Measurements from ENCODE around the gene LSM3.

LSM3 gene

DNA sequence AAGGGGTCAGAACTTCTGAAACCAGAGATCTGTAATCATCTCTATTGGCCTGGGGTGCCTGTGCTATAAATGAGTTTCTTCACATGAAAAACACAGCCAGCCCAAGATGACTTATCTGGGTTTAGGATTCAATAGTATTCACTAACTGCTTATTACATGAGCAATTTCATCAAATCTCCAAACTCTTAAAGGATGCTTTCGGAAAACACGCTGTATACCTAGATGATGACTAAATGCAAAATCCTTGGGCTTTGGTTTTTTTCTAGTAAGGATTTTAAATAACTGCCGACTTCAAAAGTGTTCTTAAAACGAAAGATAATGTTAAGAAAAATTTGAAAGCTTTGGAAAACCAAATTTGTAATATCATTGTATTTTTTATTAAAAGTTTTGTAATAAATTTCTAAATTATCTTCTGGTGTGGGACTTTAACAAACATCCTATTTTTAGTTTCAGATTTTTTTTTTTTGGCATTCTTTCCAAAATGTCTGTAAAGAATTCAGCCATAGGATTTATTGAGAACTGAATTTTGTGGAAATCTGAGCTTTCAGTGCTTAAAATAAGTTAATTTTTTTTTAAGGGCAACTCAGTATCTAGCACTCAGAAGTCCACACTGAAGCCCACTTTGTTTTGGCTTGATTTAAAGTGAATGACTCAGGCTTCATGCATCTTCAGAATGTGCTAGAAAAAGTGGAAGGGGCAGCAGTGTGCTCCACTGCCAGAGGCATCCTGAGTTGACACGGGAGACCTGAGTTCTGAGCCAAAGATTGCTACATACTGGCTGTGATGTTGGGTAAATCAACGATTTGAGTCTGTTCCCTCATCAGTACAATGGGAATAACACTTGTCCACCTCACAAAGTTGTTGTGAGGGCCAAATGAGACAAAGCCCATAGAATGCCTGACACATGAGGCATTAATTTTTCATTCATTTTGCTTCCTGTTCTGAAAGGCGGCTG is 35.1 kb upstream of the LSM3 start:
- DNase-seq (ENCODE audit: low read depth in 2 of 2, low spot score in 1 of 2): no peak

DNA sequence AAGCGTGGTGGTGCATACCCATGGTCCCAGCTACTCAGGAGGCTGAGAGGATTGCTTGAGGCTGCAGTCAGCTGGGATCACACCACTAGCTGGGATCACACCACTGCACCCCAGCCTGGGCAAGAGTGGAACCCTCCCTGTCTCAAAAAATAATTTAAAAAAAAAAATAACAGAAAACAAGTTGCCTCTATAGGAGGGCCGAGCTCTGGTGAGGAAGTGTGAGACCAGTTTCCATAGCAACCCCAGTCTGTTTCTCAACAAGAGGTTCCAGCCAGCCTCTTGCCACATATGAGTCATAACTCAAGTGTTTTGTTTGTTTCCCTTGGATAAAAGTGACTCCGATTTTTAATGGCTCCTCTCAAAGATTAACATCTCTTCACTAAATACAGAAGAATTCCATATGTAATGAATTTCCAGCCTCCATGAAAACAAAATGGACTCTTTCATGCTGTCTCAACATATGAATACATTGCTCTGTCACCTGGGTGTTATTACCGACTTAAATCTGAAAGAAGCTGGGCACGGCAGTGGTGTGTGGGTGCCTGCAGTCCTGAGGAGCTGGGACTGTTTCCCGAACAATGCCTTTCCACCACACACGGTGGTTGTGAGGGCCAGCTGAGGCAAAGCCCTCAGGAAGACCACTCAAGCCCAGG is 34.1 kb upstream of the LSM3 start:
- DNase-seq (ENCODE audit: low read depth in 2 of 2, low spot score in 1 of 2): peak in 1 of 2 donors; percentile 32

DNA sequence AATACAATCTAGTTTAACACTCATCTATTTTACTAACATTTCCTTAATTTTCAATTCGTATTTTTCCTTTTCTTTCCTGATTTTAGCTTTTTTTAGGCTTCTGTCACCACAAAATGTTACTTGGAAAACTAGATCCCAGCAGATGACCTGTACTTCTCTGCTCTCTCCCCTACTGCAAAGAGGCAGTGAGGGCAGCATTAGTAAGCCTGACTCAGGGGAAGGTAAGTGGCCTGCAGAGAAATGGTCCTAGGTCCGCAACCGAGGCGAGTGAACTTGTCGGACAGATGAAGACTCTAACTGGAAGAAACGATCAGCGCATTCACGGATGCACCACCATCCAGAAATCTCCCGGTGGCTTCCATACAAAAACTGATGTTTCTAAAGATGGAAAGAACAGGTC is 33.4 kb upstream of the LSM3 start:
- DNase-seq (ENCODE audit: low read depth in 2 of 2, low spot score in 1 of 2): no peak

DNA sequence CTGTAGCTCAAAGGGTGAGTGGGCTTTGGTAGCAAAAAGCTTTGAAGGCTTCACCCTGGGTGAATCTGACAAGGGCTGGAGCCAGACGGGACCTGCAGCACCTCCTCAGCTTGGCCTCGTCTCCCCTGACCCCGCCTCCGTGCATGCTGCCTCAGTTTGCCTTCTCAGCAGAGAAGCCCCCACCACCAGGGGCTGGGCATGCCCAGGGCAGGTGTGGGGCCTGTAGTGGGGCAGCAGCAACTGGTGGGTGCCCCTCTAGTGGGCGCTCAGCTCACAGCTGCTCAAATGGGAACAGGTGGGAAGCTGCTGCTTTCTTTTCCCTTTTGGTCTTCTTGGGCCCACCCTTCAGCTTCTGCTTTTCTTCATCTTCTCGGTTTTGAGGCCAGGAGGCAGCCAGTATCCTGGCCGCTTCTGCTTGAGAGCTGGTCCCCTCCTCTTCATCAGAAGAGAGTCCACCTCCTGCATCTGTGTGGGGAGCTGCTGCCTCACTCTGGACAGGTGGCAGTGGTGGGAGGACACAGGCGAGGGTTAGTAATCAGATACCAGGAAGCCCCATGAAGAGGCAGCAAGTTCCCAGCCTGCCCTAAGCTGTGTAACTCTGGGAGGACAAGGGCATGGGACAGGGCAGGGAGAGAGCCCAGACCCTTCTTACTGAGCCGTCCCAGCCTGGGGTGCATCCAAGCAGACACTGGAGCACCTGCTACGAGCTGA is 32.8 kb upstream of the LSM3 start:
- no peak for DNase-seq (ENCODE audit: low read depth in 2 of 2, low spot score in 1 of 2)

DNA sequence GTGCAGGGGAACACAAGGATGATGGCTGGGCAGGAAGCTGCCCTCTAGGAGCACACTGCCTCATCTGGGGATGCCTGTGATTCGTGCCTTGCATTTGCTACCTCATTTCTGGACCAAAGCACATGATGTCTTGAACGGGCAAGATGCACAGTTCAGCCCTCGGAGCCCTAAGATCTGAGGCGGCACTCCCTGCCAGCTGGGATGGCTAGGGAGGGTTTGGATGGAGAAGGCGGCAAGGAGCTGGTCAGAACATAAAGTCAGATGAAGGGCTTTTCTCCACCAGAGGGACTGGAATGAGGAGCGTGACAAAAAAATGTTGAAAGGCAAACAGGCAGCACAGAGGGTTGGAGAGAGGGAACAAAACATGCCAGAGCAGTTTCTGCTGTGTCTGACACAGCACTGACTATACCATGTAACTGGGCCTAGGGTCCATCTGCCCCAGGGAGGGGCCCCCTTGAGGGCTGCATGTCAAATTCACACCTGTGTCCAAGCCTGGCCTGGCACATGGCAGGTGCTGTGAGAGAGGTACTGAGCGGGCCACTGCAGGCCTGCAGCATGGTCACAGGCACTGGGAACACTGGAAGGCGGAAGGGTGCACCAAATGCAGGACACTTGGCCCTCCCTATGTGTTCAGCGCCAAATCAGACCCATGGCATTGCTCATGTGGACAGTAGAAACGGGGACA is 32.1 kb upstream of the LSM3 start:
- no peak for DNase-seq (ENCODE audit: low read depth in 2 of 2, low spot score in 1 of 2)

DNA sequence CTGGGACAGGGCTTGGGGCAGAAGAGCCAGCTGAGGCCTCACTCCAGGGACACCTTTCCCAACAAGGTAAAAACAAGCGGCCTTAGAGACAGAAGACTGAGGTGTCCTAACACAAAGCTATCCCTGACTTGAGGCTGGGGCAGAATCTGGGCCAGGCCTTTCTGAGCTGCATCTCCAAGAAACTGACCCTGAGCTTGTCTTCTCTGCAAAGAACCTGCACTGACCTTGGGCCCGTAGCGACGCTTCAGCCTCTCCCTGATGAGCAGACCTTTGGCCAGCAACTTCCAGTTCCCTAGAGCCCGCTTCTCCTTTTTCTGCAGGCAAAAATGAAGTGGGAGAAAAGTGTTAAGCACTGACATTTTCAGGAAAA is 31.6 kb upstream of the LSM3 start:
- DNase-seq (ENCODE audit: low read depth in 2 of 2, low spot score in 1 of 2): no peak

DNA sequence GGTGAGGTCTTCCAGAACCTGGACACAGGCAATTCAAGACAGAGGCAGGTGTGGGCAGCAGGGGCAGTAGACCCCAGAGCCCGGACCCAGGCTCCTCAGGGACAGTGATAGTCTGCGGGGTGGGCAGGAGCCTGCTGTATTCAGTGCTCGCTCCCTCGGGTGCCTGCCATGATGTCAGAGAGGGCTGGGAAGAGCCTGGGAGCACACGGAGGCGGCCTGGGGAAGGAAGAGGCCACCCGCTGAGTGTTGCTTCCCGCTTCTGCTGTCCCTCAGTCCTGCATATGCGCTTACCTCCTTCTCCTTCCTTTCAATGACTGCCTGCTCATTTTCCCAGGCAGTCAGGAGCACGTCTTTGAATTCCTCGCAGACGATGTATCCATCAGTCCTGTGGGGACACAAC is 31.0 kb upstream of the LSM3 start:
- no peak for DNase-seq (ENCODE audit: low read depth in 2 of 2, low spot score in 1 of 2)

DNA sequence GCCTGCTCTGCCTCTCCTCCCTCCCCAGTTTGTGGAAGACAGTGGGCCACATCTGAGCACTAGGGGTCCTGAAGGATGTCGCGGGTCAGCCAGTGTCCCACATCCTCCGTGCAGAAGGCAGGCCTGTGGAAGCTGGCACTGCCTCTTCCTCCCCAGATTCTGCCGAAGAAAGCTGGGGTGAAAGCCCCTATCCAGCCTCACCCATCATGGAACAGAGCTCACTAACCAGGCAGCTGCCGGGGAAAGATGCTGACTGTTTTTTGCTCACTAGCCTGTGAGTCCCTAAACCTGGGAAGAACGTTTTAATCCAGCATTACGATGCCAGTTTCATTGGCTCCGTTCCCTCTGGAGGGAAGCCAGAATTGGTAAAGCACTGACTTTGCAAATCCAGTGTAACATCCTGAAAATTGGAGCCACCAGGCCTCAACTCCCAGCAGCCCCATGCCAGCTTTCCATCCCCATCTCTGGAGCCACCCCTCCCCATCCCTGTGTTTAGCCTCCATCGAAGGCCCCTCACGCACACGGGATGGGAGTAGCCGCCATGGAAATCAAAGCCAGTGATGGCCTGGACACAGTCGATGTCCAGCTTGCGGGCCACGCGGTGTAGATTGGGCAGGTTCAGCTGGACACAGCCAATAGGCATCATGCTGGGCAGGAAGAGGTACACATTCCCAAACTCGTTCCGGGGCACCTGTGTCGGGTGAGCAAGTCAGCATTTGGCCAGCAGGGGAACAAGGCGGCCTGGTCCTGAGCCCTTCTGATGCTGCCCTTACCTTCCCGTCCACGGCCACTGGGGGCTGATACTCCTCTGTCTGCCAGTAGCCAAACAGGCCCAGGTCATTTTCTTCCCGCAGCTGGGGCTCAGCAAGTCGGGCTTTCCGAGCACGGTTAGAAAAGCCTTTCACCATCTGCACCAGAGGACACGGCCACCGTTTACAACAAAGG is 30.3 kb upstream of the LSM3 start:
- no peak for DNase-seq (ENCODE audit: low read depth in 2 of 2, low spot score in 1 of 2)

DNA sequence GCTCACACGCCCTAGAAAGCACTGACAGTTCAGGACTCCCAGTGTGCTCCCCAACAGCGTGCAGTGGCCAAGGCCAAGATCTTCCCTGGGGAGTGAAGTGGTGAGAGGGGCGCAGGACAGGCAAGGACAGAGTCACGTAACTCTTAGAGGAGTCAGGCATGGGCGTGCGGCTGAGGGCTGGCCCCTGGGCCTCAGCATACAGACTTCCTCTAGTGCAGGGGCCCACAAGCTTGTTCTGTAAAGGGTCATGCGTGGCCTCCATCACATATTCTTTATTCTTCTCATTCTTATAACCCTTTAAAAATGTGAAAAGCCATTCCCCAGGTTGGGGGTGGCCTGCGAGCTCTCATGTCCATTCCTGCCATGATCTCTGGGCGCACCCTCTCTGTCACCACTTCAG is 28.5 kb upstream of the LSM3 start:
- DNase-seq (ENCODE audit: low read depth in 2 of 2, low spot score in 1 of 2): no peak

DNA sequence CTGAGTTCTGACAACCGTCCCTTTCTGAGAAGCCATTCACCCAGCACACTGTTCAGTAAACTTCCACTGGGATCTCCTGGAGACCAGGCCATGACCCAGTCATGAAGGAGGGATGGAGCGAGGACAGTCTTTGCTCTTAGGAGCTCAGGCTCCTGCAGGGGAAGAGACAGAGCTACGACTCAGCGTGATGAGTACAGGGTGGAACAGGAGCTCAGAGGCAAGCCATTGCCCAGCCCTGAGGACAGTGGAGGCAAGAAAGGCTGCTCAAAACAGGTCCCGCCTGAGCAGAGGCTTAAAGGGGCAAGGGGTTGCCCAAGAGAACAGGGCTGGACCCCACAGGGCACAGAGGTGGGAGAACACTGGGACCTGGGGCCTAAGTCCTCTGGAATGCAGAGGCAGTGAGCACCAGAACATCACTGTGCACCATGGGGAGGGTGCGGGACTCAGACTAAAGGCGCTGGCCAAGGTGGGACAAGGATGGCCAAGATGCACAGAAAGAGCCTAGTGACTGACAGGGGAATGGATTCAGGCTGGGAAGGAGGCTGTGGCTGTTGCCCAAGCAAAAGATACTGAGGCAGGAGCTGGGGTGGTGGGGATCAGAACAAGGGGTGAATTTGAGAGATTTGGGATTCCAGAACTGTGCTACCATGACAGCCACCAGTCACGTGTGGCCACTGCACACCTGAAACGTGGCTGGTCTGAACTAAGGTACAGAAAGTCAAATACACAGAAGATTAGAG is 28.0 kb upstream of the LSM3 start:
- DNase-seq (ENCODE audit: low read depth in 2 of 2, low spot score in 1 of 2): no peak

DNA sequence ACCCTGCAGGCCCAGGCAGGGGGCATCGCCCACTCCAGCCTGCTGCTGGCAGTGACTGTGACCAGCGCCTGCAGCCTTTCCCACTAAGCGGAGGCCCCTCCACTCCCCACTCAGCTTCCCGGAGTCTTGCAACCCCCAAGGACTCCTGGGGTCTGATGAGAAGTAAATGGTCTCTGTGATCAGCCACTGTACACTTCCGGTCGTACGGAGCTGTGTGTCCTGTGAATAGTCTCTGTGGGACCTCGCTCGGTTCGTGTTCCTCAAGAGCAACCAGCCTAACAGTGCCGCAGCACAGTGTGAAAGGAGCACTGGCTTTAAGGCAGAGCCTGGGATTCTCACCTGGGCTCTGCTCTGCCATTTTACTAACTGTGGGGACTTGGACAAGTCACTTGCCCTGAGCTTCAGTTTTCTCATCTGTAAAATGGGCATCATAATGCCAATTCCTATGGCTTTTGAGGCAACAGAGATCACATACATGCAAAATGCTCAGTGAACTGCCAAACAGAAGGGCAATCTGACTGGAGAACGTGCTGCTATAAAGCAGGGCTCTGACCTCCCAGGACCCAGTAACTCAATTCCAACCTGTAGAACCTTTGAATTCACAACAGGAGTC is 27.0 kb upstream of the LSM3 start:
- no peak for DNase-seq (ENCODE audit: low read depth in 2 of 2, low spot score in 1 of 2)

DNA sequence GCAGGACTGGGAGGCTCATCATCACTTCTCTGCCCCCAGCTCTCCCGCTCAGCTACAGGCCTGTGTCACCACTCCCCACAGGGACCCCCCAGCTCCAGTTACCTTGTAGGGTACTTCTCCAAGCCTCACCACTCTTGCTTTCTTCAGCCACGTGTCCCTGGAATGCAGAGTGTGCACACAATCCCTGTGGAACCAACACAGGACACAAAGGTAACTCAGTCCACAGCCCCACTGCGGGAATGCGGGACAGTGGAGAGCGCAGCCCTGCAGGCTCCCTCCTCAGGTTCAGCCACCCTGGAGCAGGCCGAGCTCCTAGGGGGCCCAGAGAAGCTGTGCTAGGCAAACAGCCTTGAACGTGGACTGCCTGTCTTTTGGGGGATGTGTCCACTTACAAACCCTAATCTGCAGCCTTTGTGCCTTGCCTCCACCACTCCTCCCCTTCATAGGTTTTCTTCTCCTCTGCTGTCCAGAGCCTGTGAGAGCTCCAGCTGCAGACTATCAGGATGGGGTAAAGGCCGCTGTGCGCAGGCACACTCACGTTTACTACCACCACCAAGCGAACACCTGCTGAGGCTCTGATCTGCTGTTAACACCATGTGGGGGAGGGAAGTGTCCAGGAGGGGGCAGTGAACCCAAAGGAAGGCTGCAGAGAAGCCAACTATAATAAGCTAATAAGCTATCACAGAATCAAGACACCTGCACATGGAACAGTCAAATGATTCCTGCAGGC is 26.2 kb upstream of the LSM3 start:
- DNase-seq (ENCODE audit: low read depth in 2 of 2, low spot score in 1 of 2): no peak

DNA sequence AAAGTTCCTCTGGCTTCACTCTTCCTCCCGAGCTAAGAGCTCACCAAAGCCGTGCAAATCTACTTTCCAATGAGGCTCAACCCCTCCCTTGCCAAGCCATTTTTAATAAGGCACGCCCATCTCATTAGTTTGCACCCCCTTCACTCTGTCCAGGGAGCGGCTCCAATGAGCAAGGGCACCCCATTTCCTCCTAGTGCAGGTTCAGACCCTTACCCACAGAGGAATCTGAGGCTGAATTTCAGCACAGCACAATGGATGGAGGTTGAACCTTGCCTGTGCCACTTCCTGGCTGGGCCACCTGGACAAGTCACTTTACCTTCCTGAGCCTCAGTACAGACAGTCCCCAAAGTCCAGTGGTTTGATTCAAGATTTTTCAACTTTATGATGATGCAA is 25.7 kb upstream of the LSM3 start:
- DNase-seq (ENCODE audit: low read depth in 2 of 2, low spot score in 1 of 2): no peak

DNA sequence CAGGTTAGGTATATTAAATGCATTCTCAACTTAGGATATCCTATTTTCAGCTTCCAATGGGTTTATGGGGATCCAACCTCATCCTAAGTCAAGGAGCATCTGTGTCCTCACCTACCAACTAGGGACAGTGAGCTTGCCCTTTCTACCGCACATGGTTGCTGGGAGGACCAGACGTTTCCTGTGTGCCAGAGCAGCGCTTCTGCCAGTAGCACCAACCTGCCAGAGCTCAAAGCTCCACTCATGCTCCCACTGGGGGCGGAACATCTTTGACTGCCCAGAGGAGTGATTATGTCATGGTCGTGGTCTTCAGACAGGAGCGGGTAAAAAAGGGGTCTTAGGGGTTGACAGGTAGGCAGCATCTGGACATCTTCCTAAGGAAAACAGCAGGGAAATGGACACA is 25.0 kb upstream of the LSM3 start:
- DNase-seq (ENCODE audit: low read depth in 2 of 2, low spot score in 1 of 2): no peak

DNA sequence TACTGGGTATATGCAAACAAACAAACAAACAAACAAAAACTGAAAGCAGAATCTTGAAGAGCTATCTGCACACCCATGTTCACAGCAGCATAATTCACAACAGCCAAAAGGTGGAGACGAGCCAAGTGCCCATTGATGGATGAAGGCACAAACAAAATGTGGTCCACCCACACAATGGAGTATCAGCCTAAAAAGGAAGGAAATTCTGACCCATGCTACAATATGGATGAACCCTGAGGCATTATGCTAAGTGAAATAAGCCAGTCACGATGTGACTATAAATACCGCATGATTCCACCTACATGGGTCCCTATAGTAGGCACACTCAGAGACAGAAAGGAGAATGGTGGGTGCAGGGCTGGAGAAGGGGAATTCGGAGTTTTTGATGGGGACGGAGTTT is 24.3 kb upstream of the LSM3 start:
- DNase-seq (ENCODE audit: low read depth in 2 of 2, low spot score in 1 of 2): no peak

DNA sequence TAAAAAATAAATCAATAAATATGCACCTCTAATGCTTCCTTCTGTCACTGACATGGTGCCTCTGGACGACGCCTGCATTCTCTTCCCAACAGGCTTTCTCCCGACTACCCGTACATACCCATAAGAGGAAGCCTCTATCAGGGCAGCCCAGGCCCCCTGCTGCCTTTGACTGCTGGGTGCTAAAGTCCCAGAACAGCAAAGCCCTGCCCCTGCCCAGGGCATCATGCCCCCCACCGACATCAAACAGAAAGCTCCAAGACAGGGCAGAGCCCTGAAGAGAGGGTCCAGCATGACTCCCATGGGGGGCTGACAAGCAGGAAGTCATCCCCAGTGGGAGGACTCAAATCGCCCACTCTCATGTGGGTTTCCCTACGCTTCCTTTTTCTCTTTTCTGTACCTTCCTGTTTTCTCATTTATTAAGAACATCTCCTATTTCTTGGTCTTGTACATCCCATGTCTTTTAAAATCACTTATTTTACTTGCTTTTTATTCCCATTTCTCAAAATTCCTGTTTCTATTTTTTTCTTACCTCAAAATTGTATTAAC is 23.6 kb upstream of the LSM3 start:
- no peak for DNase-seq (ENCODE audit: low read depth in 2 of 2, low spot score in 1 of 2)

DNA sequence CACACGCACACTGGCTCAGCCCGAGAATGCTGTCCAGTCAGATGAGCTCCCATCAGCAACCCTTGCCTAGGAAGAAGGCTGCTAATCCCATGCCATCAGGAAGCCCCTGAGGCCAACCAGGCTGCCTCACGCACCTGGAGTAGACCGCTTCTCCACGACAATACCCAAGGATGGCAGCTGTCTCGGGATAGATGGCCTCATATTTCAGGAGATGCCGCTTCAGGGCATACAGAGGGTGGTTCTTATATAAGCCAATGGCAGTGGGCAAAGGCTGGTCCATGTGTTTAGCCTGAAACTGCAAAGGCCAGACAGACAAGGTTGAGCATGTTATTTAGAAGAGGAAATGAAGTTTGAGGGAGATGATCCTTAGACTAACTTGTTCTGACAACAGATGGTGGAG is 22.4 kb upstream of the LSM3 start:
- DNase-seq (ENCODE audit: low read depth in 2 of 2, low spot score in 1 of 2): no peak

DNA sequence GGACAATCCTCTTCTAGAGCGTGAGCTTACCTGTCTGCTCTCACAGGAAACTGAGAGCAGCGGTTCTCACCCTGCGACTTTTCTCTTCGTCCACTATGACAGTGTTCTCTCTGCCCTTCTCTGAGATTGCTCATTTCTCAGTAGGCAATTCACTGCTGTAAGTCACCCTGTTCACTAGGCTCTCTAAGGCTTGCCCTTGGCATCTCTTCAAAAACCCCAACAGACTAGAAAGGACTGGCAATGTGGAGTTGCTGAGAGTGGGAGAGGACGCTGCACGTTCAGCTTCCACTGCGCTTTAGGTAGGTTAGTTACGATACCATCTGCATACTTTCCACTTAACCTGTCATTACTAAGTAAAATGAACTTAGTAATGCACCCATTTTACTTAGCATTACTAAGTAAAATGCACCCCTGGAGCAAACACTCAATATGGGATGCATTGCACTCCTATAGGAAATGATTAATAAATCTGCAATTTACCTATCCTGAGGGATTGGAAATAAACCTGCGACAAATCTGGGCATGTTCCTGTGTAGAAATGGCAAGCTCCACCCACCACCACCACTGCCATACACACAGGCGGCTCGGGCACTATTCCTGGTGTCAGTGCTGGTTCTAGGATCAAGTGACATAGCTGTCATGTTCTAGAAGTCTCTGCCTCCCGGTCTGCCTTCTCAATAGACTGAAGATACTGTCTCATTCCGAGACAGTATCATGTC is 21.6 kb upstream of the LSM3 start:
- DNase-seq (ENCODE audit: low read depth in 2 of 2, low spot score in 1 of 2): no peak
